ENCODE results near the gene SKP2.

SKP2 gene

DNA sequence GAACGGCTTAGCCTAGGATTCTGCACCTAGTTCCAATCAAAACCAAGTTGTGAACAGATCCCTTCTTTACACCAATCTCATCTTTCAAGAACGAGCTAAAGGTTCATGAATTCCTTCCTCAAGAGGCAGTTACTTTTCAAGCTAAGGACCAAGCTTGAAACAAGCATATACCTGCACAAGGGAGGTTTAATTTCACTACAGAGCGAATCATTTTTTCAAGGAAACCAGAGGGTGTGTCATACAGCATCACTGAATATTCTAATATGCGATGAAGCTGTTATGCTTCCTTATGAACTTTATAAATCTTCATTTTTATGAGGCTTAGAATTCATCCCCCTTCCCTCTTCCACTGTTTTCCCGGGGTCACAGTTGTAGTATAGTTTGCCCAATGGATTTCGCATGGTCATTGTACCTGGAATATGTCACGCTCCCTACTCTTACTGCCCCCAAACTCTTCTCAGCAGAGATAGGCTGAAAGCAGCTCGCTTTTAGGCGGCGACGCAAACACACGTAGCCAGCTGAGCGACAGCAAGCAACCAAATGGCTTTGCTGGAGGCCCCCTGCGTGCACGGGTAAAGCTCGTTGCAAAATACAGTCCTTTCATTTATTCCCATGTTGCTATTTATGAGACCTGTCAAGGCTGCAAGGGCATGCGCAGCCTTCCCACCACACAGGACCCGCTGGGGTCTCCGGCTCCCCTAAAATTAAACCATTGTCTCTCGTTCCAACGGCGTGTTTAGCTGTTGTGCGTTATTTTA lies 1.1 kb upstream of the SKP2 start:
- FAIRE-seq (peak; percentile 82), DNase-seq (ENCODE audit: insufficient read length, low spot score) (peak; percentile 50)
- no peak for TF ChIP-seq POLR2A (IDR thresholded peaks at IDR 0.05; ENCODE audit: low read depth, low read length)

DNA sequence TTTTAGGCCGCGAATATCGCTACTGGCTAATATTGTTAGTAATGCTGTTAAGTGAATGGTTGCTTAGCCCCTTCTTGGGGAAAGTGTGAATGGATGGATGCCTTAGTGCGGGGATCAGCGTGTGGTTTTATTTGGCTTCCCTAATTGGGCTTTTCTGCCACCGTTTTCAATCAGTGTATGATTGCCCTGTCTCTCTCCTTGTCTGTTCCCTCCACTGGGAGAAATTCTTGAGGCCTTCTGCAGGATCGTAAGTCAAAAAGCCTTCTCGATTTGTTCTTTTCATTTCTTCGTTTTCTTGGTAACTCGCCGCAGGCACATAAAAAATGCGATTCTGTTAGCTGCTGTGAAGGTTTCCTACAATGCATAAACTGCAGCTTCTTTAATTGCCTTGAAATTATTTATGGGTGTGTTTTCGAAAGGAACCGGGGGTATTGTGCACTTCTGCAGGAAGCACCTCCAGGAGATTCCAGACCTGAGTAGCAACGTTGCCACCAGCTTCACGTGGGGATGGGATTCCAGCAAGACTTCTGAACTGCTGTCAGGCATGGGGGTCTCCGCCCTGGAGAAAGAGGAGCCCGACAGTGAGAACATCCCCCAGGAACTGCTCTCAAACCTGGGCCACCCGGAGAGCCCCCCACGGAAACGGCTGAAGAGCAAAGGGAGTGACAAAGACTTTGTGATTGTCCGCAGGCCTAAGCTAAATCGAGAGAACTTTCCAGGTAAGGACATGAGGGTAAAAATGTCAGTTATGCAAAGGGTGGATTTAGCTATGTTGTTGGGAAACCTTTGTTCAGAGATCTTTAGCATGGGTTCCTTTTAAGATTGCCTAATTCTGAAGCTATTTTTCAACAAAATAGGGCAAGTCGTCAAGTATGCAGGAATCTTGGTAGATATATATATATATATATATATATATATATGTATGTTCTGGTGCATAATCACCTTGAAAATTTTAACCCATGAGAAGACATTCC lies 700 bp downstream of the SKP2 start:
- no peak for DNase-seq (ENCODE audit: insufficient read length, low spot score)
- no peak for FAIRE-seq
- TF ChIP-seq POLR2A (IDR thresholded peaks at IDR 0.05; ENCODE audit: low read depth, low read length), result no peak

DNA sequence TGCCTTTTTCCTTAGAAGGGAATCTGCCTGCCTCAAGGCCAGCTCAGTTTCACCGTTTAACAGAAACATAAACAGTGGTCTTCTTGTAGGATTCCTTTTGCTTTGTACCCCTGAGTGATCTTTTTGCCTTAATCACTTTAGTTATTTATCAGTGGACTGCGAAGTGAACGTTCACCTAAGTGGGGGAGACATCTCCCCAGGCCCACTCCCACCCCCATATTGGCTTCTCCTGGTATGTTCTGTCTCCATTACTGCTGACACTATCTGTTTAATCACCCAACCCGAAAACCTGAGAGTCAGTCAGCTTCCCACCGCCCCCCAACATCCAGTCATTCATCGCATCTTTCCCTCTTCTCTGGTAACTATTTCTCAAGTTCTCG lies 1.4 kb downstream of the SKP2 start:
- DNase-seq (ENCODE audit: insufficient read length, low spot score) (no peak), FAIRE-seq (no peak)
- no peak for TF ChIP-seq POLR2A (IDR thresholded peaks at IDR 0.05; ENCODE audit: low read depth, low read length)

DNA sequence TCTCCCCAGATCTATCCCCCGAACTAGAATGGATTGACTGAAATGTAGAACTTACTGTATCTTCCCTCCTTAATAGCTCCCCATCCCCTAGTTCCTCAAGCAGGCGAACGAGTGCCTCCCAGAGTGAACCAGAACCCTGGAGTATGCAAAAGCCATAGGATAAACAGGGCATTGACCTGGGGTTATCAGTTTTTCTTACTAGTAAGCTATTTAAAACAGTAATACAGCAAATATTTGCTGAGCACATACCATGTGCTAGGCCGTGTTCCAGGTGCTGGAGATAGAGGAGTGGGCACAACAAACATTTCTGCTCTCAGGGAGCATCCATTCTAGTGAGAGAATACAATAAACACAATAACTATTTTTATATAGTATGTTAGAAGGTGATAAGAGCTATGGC lies 1.8 kb downstream of the SKP2 start:
- no peak for TF ChIP-seq POLR2A (IDR thresholded peaks at IDR 0.05; ENCODE audit: low read depth, low read length)
- DNase-seq (ENCODE audit: insufficient read length, low spot score), result no peak
- FAIRE-seq, result no peak

DNA sequence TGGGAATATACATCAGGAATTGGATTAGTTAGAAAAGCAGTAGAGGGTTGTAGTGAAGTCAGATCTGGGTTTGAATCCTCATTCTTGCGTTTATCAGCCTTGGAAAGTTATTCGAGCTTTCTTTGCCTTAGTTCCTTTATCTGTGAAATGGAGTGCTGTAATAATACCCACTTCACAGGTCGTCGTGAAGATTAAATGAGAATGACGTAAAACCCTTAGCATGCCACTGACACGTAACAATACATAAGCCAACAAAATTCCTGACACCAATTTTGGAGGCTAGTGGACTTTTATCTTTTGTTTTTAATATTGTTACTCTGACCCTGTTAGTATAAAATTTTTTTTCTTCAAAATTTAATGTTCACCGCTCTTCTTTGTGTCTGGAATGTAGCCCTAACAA lies 3.4 kb downstream of the SKP2 start:
- FAIRE-seq, result no peak

DNA sequence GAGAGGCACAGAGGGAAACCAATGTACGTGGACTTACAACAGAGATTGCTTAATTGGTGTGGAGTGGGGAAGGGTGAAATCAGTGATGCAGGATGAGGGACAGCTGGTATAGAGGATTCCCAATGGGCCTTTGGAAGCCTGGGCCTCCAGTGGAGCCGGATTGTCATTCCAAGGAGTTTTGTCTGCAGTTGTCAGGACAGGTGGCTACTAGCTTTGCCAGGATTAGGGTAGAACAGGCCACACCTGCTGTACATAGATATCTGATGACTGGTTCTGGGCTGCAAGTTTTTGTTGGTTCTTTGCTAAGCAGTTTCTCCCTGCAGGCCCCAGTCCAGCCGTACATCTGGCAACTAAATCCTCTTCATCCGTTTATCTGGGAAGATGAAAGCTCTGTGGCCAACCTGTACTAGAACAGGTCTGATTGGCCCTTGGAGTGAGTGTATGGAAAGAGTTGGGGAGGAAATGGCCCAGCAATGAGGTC lies 4.2 kb downstream of the SKP2 start:
- TF ChIP-seq POLR2A (IDR thresholded peaks at IDR 0.05; ENCODE audit: low read depth, low read length), result no peak
- DNase-seq (ENCODE audit: insufficient read length, low spot score), result no peak
- FAIRE-seq, result no peak

More for the DNA sequence above, 3.4 kb downstream of the SKP2 start:
- DNase-seq (ENCODE audit: insufficient read length, low spot score), result no peak
- no peak for TF ChIP-seq POLR2A (IDR thresholded peaks at IDR 0.05; ENCODE audit: low read depth, low read length)

DNA sequence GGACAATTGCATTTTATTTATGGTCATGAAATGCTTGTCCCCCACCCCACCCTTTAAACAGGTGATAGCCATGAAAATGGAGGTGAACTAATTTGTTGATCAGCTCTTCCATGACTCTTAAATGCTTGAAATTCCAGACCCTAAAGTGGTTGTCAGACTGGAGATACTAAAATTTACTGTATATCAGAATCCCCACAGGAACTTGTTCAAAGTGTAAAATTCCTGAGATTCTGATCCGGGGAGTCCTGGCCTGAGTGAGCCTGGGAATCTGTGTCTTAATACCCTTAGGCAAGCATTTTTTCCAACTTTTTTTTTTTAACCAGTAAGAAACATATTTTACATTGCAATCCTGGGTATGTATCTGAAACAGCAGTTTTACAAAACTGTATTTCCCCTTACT lies 4.7 kb downstream of the SKP2 start:
- DNase-seq (ENCODE audit: insufficient read length, low spot score), result no peak

DNA sequence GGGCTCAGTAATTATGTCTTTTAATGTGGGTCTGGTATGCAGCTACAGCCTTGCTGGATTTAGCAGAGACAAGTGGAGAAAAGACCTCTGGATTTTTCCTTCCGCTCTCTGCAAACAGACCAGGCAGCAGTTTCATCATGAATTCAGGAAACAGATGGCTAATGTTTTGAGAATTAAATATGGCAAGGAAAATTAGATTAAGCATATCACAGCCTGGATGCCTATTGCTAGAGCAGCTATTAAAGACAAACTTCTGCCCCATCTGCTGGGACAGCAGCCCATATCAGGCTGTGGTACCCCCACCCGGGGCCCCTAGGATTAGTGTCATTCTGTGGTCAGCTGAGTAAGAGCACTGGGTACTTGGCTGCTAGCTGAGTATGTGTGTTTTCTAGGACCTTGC lies 6.2 kb downstream of the SKP2 start:
- no peak for TF ChIP-seq POLR2A (IDR thresholded peaks at IDR 0.05; ENCODE audit: low read depth, low read length)
- DNase-seq (ENCODE audit: insufficient read length, low spot score), result no peak
- FAIRE-seq, result no peak

More for the DNA sequence above, 4.7 kb downstream of the SKP2 start:
- no peak for FAIRE-seq
- no peak for TF ChIP-seq POLR2A (IDR thresholded peaks at IDR 0.05; ENCODE audit: low read depth, low read length)

DNA sequence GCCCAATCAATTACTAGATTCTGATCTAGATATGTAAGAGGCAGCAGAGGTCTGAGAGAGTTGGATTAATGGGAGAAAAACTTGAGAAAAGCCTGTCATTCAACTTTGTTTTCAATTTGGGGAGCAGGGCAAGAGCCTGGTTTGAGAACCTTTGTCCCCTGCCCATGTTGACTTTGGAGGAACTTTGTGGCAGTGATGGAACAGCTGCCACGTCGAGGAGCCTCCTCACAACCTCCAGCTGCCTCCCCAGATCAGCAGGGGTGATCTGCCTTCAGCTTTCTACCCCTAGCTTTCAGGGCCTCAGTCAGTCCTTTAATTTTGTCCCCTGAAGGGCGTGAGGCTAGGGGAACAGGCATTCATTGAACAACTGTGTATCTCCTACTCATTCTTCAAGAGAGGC lies 8.7 kb downstream of the SKP2 start:
- FAIRE-seq (no peak), DNase-seq (ENCODE audit: insufficient read length, low spot score) (no peak)
- no peak for TF ChIP-seq POLR2A (IDR thresholded peaks at IDR 0.05; ENCODE audit: low read depth, low read length)

DNA sequence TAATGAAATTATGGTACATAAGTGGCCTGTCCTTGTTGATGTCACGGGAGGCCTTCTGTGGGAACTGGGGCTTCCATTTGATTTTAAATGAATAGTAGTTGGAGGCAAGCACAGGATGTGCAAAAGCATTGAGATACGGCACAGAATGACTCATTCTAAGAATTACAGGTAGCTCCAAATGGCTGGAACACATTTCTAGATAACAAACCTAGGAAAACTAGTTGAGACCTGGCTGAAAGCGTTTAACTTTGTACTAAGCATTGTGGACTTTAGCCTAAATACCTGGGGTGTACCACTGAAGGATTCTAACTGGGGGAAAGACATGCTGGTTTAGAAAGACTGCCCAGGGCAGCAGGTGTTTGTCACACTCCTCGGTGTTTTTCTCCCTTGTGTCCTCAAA lies 9.4 kb downstream of the SKP2 start:
- no peak for TF ChIP-seq POLR2A (IDR thresholded peaks at IDR 0.05; ENCODE audit: low read depth, low read length)
- DNase-seq (ENCODE audit: insufficient read length, low spot score) (no peak), FAIRE-seq (no peak)

DNA sequence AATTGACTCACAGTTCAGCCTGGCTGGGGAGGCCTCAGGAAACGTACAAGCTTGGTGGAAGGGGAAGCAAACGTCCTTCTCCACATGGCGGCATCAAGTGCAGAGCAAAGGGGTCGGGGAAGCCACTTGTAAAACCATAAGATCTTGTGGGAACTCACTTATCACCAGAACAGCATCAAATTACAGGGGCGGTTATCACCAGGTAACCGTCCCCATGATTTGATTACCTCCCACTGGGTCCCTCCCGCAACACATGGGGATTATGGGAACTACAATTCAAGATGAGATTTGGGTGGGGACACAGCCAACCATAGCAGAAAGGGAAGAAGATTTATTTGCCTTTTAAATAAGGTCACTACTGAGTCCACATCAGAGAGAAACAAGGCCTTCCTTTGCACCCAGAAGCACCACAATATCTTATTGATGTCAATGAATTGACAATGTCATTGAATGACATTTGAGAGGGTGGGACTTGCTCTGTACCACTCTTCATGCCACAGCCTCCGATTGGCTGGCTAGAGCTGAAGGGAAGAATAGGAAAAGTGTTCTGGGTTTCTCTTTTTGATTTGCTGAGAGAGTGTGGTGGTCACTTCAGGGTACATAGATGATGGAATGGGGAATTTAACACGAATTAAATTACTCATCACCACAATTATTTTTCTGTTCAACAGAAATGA lies 11.0 kb downstream of the SKP2 start:
- FAIRE-seq (no peak), DNase-seq (ENCODE audit: insufficient read length, low spot score) (no peak)
- TF ChIP-seq POLR2A (IDR thresholded peaks at IDR 0.05; ENCODE audit: low read depth, low read length), result no peak

DNA sequence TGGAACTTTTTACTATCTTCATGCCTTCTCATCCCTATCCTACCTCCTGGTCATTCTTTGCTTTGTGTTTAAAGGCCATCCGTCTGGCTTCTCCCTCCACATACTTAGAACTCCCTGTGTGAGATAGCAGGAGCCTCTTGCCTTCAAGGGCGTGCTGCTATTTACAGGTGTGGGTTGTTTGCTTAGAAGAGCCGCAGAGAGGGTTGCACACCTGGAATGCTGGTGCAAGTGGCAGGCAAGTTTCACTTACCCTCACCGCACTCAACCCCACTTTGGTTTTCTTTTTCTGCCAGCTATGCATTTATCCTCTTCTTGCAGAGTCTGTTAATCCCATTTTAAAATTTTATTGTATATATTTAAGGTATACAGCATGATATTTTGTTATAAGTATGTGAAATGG lies 12.6 kb downstream of the SKP2 start:
- no peak for TF ChIP-seq POLR2A (IDR thresholded peaks at IDR 0.05; ENCODE audit: low read depth, low read length)
- FAIRE-seq, result no peak
- no peak for DNase-seq (ENCODE audit: insufficient read length, low spot score)

DNA sequence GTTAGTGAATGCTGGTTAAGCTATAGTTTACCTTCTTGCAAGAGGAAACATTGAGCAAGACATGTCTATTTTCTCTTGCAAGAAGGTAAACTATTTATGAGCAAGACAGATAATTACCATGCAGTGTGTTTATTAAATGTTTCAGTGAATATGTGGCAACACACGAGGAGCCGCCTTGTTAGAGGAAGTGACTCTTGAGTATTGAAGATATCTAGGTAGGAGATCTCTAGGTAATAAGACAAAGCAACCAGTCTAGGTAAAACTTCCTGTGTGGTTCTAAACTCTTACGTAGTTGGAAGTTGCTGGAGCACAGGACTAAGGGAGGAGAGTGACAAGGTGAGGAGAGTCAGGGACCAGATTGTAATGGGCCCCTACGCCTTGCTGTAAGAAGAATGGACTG lies 16.8 kb downstream of the SKP2 start:
- TF ChIP-seq POLR2A (IDR thresholded peaks at IDR 0.05; ENCODE audit: low read depth, low read length), result no peak
- DNase-seq (ENCODE audit: insufficient read length, low spot score), result no peak
- no peak for FAIRE-seq

DNA sequence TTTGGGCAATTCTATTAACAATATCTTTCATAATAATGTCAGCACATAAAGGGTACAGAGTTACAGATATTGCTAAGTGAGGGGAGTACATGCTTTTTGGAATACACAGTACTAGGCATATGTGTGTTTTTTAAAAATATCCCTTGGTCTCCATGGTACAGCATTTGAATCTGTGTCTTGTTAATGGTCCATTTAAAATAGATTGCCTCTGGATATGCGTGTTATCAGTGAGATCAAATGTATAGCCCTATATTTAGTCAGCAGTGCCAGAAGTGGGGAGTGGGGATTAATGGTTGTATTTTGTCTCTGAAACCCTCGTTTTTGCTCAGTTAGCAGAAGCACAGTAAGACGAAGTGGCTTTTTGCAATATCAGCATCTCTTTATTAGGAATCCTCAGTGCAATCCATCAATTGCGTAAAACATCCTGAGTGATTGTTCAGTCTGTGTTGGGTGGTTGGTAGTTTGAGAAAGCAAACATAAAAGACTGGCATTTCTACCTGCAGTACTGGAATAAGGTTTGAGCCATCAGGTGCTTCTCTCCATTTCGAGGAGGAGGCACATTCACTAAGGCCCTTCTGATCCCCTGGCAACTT lies 19.0 kb downstream of the SKP2 start:
- DNase-seq (ENCODE audit: insufficient read length, low spot score) (no peak), FAIRE-seq (no peak)
- no peak for TF ChIP-seq POLR2A (IDR thresholded peaks at IDR 0.05; ENCODE audit: low read depth, low read length)
